Tibial nerve (tissue), 4 donors: ENCODE data around the gene L3MBTL3. TPM values are rescaled to one million over a fixed set of nuclear protein-coding genes. Genes with fewer than 3 reads are reported as not detected.

Experiments used
- DNase-seq, 2 donors: peaks; one replicate each; pipeline ENCODE4 v3.0.0-alpha.2; 2019; ENCODE audit warnings: low spot score in 2 of 2
- H3K27ac ChIP-seq, 4 donors: fragments of 200-600 bp; sonication (generic) in 3 of 4; one replicate each; pipeline ENCODE4 v1.5.1; 2017 to 2019; ENCODE audit warnings: mild to moderate bottlenecking in 1 of 4
- H3K27me3 ChIP-seq, 2 donors: fragments of 200-600 bp; sonication (generic) in 1 of 2; one replicate each; pipeline versions ENCODE4 v1.5.1 to v1.6.0; 2017 to 2019
- H3K36me3 ChIP-seq, 3 donors: fragments of 200-600 bp; sonication (generic); one replicate each; pipeline ENCODE4 v1.5.1; 2018 to 2019
- H3K4me1 ChIP-seq, 4 donors: fragments of 200-600 bp; sonication (generic) in 3 of 4; one replicate each; pipeline ENCODE4 v1.5.1; 2017 to 2019
- H3K4me3 ChIP-seq, 4 donors: fragments of 200-600 bp; sonication (generic) in 3 of 4; one replicate each; pipeline ENCODE4 v1.5.1; 2017 to 2019; ENCODE audit warnings: mild to moderate bottlenecking in 1 of 4, moderate library complexity in 1 of 4
- H3K9me3 ChIP-seq, 4 donors: fragments of 200-600 bp; sonication (generic) in 3 of 4; one replicate each; pipeline ENCODE4 v1.5.1; 2017 to 2019
- CTCF ChIP-seq, 5 experiments: fragments of 200-600 bp in 3 of 5; fragments of 450-650 bp in 2 of 5; sonication (generic) in 3 of 5; IDR thresholded peaks; one replicate each; pipeline ENCODE4 v1.5.1; 2016 to 2019; ENCODE audit warnings: antibody characterized with exemption in 5 of 5, mild to moderate bottlenecking in 3 of 5, moderate library complexity in 2 of 5
- EP300 ChIP-seq, 2 donors: sonication (generic); formaldehyde crosslinking; IDR thresholded peaks; one replicate each; pipeline ENCODE4 v1.6.1; 2017; ENCODE audit warnings: antibody characterized with exemption in 2 of 2, mild to moderate bottlenecking in 1 of 2
- POLR2A ChIP-seq, 2 donors: fragments of 450-650 bp; IDR thresholded peaks; one replicate each; pipeline ENCODE4 v1.6.1; 2017; ENCODE audit warnings: antibody characterized with exemption in 2 of 2, mild to moderate bottlenecking in 2 of 2, moderate library complexity in 2 of 2
- WGBS, 2 donors: methylation state at CpG; one replicate each; pipeline ENCODE4 v1.1.5; 2018; 5-methylcytosine and 5-hydroxymethylcytosine counted together
- total RNA-seq, 4 donors: library from RNA; depleted of rRNA; stranded (reverse); fragments of >200 nt; gene quantifications; one replicate each; pipeline ENCODE4 v1.1.0, GENCODE V29; 2016

Gene L3MBTL3
- total RNA-seq, 4 donors from 2014 or later, result 12.3 to 17.3 (median 14.4) TPM

DNA sequence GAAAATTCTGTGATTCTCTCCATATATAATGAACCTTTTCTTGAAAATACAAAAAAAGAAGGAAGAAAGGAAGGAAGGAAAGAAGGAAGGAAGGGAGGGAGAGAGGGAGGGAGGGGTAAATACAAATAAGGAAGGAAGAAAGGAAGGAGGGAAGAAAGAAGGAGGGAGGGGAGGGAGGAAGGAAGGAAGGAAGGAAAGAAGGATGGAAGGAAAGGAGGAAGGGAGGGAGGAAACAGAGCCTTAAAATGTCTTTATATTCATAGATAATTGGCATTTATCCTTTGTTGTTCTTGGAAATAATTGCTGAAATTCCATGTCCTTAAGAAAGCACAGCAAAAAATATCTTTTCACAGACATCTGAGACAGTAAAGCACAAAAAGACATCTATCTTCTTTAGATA, 164.1 kb downstream of the L3MBTL3 start:
- H3K27me3 ChIP-seq, result no peaks in the 10 kb centered on the region
- H3K9me3 ChIP-seq, result no peaks in the 10 kb centered on the region
- no peaks in the 10 kb centered on the region for H3K36me3 ChIP-seq
- H3K27ac ChIP-seq, result no peak overlapping the region
- DNase-seq, result no peak
- H3K4me1 ChIP-seq, result no peaks in the 10 kb centered on the region
- H3K4me3 ChIP-seq, result no peak overlapping the region
- TF ChIP-seq EP300 (IDR thresholded peaks at IDR 0.05), result no peak
- TF ChIP-seq CTCF (IDR thresholded peaks at IDR 0.05), result no peak
- TF ChIP-seq POLR2A (IDR thresholded peaks at IDR 0.05), result no peak

DNA sequence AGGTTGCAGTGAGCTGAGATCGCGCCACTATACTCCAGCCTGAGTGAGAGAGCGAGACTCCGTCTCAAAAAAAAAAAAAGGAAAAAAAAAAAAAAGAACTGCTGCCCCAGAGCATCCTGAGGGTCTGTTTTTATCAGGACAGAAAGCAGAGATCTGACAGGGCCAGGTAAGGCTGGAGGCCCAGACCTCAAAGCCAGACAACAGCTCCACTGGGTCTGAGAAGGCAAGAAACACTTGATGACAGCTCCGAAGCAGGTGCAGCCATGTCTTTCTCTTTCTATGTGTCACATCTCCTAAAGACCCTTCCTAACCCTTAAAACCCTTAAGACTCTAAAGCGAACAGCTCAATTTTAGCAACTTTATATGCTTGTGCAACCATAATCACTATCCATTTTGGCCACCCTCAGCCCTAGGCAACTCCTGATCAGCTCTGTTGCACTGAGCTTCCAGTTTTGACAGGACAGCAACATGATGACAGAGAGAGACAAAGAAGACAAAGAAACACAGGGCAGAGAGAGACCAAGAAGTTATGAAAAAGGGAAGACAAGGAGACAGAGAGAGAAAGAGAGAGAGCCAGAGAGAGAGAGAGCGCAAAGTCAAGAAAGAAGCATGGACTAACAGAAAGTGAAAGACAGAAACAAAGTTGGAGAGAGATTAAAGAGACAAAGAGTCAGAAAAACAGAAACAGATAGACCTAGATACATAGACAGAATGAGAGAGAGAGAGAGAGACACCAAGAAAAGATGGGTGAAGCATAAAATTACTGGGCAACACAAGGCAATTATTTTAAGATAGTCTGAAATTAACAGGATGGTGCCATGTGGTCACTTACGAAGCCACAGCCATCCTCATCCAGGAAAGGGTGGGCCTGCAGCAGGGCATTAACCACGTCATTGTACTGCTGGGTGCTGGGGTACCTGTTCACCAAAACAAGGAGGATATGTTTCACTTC, 165.2 kb downstream of the L3MBTL3 start:
- no peaks in the 10 kb centered on the region for H3K4me1 ChIP-seq
- H3K27me3 ChIP-seq, result no peaks in the 10 kb centered on the region
- H3K9me3 ChIP-seq, result no peaks in the 10 kb centered on the region
- 86% methylated on average over 9 of the region's 9 CpGs for WGBS, 2 donors
- no peak for DNase-seq
- no peak overlapping the region for H3K4me3 ChIP-seq
- no peaks in the 10 kb centered on the region for H3K36me3 ChIP-seq
- H3K27ac ChIP-seq, result no peak overlapping the region
- no peak for TF ChIP-seq EP300 (IDR thresholded peaks at IDR 0.05)
- TF ChIP-seq POLR2A (IDR thresholded peaks at IDR 0.05), result no peak
- no peak for TF ChIP-seq CTCF (IDR thresholded peaks at IDR 0.05)

- TF ChIP-seq CTCF (IDR thresholded peaks at IDR 0.05) (no peak), POLR2A (IDR thresholded peaks at IDR 0.05) (no peak), EP300 (IDR thresholded peaks at IDR 0.05) (no peak)
- Histone ChIP-seq H3K9me3 (no peaks in the 10 kb centered on the region), H3K36me3 (no peaks in the 10 kb centered on the region), H3K4me1 (no peaks in the 10 kb centered on the region), H3K27me3 (no peaks in the 10 kb centered on the region), H3K4me3 (no peak overlapping the region), H3K27ac (no peak overlapping the region)
- no peak for DNase-seq
- 84 to 90% methylated on average over 3 of the region's 3 CpGs for WGBS, 2 donors
Measured at GRCh38 chr6:130185658-130186057, 167.3 kb downstream of the L3MBTL3 start.

GRCh38 chr6:130187335-130188206, 169.2 kb downstream of the L3MBTL3 start:
- no peak for DNase-seq
- WGBS, 2 donors, result 77 to 86% methylated on average over 3 of the region's 3 CpGs
- TF ChIP-seq CTCF (IDR thresholded peaks at IDR 0.05) (no peak), POLR2A (IDR thresholded peaks at IDR 0.05) (no peak), EP300 (IDR thresholded peaks at IDR 0.05) (no peak)
- Histone ChIP-seq H3K27me3 (no peaks in the 10 kb centered on the region), H3K9me3 (no peaks in the 10 kb centered on the region), H3K36me3 (no peaks in the 10 kb centered on the region), H3K4me1 (no peaks in the 10 kb centered on the region), H3K4me3 (no peak overlapping the region), H3K27ac (no peak overlapping the region)
